ENCODE results near the gene SLC29A3. TPM values are rescaled to one million over a fixed set of nuclear protein-coding genes. Genes with fewer than 3 reads are reported as not detected.

The SLC29A3 gene
- total and polyA plus RNA-seq, 2 donors = 2.5 to 5.6 TPM

DNA sequence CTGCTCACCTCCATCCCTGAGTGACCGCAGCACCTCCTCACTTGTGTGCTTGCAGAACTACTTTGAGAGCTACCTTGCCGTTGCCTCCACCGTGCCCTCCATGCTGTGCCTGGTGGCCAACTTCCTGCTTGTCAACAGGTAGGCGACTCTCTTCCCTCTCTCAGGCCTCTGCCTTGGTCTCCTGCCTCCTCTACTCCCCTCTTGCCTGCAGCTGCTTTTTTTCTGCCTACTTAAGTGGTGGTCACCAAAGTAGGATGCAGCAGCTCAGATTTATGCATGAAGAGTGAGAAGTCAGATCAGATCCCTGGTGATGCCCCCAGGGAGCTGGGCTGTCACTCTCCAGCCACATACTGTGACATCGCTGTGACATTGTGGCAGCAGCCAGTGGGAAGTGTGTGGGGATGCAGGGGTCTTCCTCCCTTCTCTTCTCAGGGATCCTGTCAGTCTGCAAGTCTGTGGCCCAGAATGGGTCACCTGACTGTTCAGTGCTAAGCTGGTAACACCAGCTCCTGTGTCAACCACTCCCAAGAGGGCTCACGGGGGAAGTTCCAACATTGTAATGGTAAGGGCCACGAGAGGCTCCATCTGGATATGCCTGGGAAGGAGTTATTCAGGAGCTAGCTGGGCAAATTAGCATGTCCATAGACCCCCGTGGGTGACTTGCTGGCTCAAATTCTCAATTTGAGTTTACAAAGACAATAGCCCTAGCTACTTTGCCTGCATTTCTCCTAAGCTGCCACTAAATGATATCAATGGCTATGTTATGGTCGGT is 25.3 kb downstream of the SLC29A3 start:
- Histone ChIP-seq H3K27ac (ENCODE audit: low read depth in 1 of 2, low read length in 1 of 2) (no peak overlapping the region), H3K36me3 (ENCODE audit: control insufficient read depth in 2 of 2, insufficient read depth in 2 of 2, low read length in 1 of 2) (peaks cover 0 to 7% of the 10 kb centered on the region in 2 donors), H3K4me3 (ENCODE audit: low read length in 2 of 2) (no peak overlapping the region), H3K9me3 (ENCODE audit: control insufficient read depth in 2 of 2, insufficient read depth in 1 of 2, low read length in 1 of 2) (no peaks in the 10 kb centered on the region), H3K4me1 (ENCODE audit: control insufficient read depth in 2 of 2, insufficient read depth in 2 of 2, low read length in 2 of 2) (peaks cover 0 to 3% of the 10 kb centered on the region in 2 donors), H3K27me3 (ENCODE audit: control insufficient read depth in 2 of 2, insufficient read depth in 1 of 2, low read length in 1 of 2) (no peaks in the 10 kb centered on the region)
- WGBS = 94% methylated on average over 9 of the region's 9 CpGs
- no peak for DNase-seq (ENCODE audit: low read depth in 6 of 9, low spot score in 9 of 9)

DNA sequence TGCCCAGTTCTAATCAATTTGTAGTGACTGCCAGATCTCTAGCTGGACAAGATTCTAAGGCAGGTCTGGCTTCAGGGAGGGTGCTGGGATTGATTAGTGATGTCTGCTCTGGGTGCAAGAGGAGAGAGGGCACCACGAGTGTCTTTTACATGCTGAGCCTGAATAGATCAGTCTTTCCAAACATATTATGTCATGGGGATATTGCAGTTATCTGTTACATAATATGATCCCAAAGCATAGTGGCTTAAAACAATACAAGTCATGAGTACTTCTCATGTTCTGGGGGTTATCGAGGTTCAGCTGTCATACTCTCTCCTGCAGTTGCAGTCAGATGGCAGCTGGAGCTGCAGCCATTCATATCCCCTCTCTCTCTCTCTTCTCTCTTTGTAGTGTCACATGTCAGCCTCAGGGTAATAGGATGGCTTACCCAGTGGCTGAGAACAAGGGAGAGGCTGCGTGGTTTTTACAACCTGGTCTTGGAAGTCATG is 26.0 kb downstream of the SLC29A3 start:
- DNase-seq (ENCODE audit: low read depth in 6 of 9, low spot score in 9 of 9) = peak in 1 of 9 donors; percentile 28
- Histone ChIP-seq H3K4me1 (ENCODE audit: control insufficient read depth in 2 of 2, insufficient read depth in 2 of 2, low read length in 2 of 2) (peaks cover 0 to 3% of the 10 kb centered on the region in 2 donors), H3K9me3 (ENCODE audit: control insufficient read depth in 2 of 2, insufficient read depth in 1 of 2, low read length in 1 of 2) (no peaks in the 10 kb centered on the region), H3K4me3 (ENCODE audit: low read length in 2 of 2) (no peak overlapping the region), H3K36me3 (ENCODE audit: control insufficient read depth in 2 of 2, insufficient read depth in 2 of 2, low read length in 1 of 2) (peaks cover 0 to under 1% of the 10 kb centered on the region in 2 donors), H3K27me3 (ENCODE audit: control insufficient read depth in 2 of 2, insufficient read depth in 1 of 2, low read length in 1 of 2) (no peaks in the 10 kb centered on the region), H3K27ac (ENCODE audit: low read depth in 1 of 2, low read length in 1 of 2) (no peak overlapping the region)
- 81% methylated on average over 3 of the region's 3 CpGs for WGBS

DNA sequence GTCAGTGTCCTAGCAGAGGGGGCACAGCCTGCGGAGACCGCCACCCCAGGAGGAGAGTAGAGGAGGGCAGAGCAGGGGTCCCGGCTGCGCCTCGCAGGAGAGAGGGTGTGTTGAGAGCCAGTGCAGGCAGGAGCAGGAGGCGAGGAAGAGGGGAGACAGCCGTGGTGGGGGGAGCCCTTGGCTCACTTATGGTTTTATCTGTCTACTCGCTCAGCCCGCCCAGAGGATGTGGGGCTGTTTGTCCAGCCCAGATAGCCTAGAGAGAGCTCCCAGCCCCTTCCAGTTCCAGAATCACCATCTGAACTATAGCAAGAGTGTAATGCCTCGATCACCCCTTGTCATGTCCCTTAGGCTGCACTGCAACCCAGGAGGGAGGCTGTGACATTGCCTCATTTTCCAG is 26.6 kb downstream of the SLC29A3 start:
- H3K4me3 ChIP-seq (ENCODE audit: low read length in 2 of 2) = no peak overlapping the region
- no peaks in the 10 kb centered on the region for H3K9me3 ChIP-seq (ENCODE audit: control insufficient read depth in 2 of 2, insufficient read depth in 1 of 2, low read length in 1 of 2)
- no peaks in the 10 kb centered on the region for H3K36me3 ChIP-seq (ENCODE audit: control insufficient read depth in 2 of 2, insufficient read depth in 2 of 2, low read length in 1 of 2)
- WGBS = 87% methylated on average over 10 of the region's 10 CpGs
- H3K27ac ChIP-seq (ENCODE audit: low read depth in 1 of 2, low read length in 1 of 2) = no peak overlapping the region
- no peak for DNase-seq (ENCODE audit: low read depth in 6 of 9, low spot score in 9 of 9)
- peaks cover 0 to 3% of the 10 kb centered on the region in 2 donors for H3K4me1 ChIP-seq (ENCODE audit: control insufficient read depth in 2 of 2, insufficient read depth in 2 of 2, low read length in 2 of 2)
- H3K27me3 ChIP-seq (ENCODE audit: control insufficient read depth in 2 of 2, insufficient read depth in 1 of 2, low read length in 1 of 2) = no peaks in the 10 kb centered on the region

DNA sequence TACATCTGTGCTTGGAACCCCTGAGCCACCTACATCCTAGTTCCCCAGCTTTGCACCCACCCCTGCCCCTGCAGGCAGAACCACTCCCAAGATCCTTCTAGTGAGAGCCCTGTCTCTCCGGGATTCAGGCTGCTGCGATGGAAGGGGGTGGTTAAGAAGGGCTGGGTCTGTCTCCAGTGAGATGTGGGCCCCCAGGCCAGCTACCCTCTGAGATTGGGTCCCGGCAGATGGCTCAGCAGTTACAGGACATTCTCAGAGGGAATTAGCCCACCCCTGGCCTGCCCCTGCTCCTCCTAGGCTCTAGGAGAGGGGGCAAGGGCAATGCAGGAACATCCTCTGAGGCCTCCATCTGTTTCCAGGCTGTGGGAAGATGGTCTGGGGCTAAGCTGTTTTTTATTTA is 27.7 kb downstream of the SLC29A3 start:
- H3K9me3 ChIP-seq (ENCODE audit: control insufficient read depth in 2 of 2, insufficient read depth in 1 of 2, low read length in 1 of 2) = no peaks in the 10 kb centered on the region
- no peak overlapping the region for H3K27ac ChIP-seq (ENCODE audit: low read depth in 1 of 2, low read length in 1 of 2)
- no peaks in the 10 kb centered on the region for H3K27me3 ChIP-seq (ENCODE audit: control insufficient read depth in 2 of 2, insufficient read depth in 1 of 2, low read length in 1 of 2)
- DNase-seq (ENCODE audit: low read depth in 6 of 9, low spot score in 9 of 9) = no peak
- H3K4me1 ChIP-seq (ENCODE audit: control insufficient read depth in 2 of 2, insufficient read depth in 2 of 2, low read length in 2 of 2) = peaks cover 0 to 3% of the 10 kb centered on the region in 2 donors
- WGBS = 61% methylated on average over 3 of the region's 3 CpGs
- H3K36me3 ChIP-seq (ENCODE audit: control insufficient read depth in 2 of 2, insufficient read depth in 2 of 2, low read length in 1 of 2) = peaks cover 0 to 2% of the 10 kb centered on the region in 2 donors
- H3K4me3 ChIP-seq (ENCODE audit: low read length in 2 of 2) = no peak overlapping the region

DNA sequence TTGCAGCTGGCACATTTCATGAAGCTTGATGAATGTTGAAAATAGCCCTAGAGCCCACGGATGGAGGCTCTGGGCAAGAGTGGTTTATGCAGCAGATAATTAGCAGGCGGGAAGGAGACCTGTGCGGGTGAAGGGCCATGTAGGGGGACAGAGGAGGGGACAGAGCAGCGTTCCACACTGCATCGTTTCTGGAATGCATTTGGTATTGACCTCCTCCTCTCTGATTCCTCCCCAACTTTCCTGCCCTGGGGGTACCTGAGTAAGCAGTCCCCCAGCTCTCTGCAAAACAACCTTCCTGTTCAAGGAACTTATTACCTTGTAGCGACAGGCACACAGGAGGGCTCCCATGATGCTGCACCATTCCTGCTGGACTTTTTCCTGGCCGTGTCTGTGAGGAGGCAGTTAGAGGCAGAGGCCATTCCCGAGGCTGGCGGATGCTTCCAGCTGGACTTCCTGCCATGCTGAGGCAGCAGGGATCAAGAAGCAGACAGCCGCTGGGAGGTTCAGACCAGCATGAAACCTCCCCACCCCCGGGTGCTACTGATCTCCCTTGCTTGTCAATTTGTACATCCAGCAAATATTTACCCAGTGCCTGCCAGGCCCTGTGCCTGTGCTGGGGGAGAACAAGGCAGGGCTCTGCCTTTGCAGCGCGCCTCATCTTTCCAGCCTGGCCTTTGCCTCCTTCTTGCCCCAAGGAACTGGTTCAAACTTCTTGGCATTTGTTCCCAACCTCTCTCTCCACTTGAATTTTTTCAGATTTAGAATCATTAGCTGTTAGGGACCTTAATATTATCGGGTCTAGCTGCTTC is 28.7 kb downstream of the SLC29A3 start:
- H3K27me3 ChIP-seq (ENCODE audit: control insufficient read depth in 2 of 2, insufficient read depth in 1 of 2, low read length in 1 of 2) = no peaks in the 10 kb centered on the region
- DNase-seq (ENCODE audit: low read depth in 6 of 9, low spot score in 9 of 9) = no peak
- 97% methylated on average over 14 of the region's 14 CpGs for WGBS

DNA sequence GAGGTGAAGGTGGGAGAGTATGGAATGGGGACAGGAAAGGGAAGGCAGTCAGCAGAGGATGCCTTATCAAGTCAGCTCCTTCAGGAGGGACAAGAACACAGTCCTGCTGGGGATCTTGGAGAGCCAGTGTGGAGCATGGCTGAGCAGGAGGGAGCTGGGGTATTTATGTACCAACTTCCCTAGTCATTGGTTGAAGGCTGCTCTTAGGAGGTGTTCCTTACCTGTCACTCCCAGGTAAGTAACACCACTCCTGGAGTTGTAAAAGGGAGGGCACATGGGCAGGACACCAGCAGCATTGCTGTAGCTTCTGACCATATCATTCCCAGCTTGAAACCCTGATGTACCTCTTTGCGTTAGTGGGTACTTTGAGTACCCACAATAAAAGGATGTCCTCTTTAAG is 29.8 kb downstream of the SLC29A3 start:
- WGBS = 96% methylated on average over 1 of the region's 1 CpG

More for the DNA sequence above, 28.7 kb downstream of the SLC29A3 start:
- Histone ChIP-seq H3K4me1 (ENCODE audit: control insufficient read depth in 2 of 2, insufficient read depth in 2 of 2, low read length in 2 of 2) (peaks cover 0 to 3% of the 10 kb centered on the region in 2 donors), H3K27ac (ENCODE audit: low read depth in 1 of 2, low read length in 1 of 2) (no peak overlapping the region), H3K9me3 (ENCODE audit: control insufficient read depth in 2 of 2, insufficient read depth in 1 of 2, low read length in 1 of 2) (no peaks in the 10 kb centered on the region), H3K36me3 (ENCODE audit: control insufficient read depth in 2 of 2, insufficient read depth in 2 of 2, low read length in 1 of 2) (peaks cover 0 to 5% of the 10 kb centered on the region in 2 donors), H3K4me3 (ENCODE audit: low read length in 2 of 2) (no peak overlapping the region)

DNA sequence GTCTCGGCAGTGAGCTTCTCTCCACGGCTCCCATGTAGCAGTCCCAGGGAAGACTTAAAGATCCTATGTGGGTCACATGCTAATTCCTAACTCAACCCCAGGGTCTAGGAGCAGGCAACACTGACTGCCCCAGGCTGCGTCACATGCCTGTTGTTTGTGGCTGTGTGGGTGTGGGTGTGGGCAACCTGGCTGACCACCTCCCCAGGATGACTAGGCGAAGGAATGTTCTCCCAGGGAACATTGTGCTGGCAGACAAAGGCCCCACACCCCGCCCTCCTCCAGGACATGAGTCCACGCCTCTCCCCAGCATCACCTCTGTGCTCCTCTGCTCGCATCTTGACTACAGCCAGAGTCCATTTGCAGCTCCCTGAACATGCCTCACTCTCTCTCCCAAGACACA is 30.3 kb downstream of the SLC29A3 start:
- H3K9me3 ChIP-seq (ENCODE audit: control insufficient read depth in 2 of 2, insufficient read depth in 1 of 2, low read length in 1 of 2) = no peaks in the 10 kb centered on the region
- H3K4me1 ChIP-seq (ENCODE audit: control insufficient read depth in 2 of 2, insufficient read depth in 2 of 2, low read length in 2 of 2) = peaks cover 0 to 3% of the 10 kb centered on the region in 2 donors
- WGBS = 98% methylated on average over 7 of the region's 7 CpGs
- H3K27me3 ChIP-seq (ENCODE audit: control insufficient read depth in 2 of 2, insufficient read depth in 1 of 2, low read length in 1 of 2) = no peaks in the 10 kb centered on the region
- H3K36me3 ChIP-seq (ENCODE audit: control insufficient read depth in 2 of 2, insufficient read depth in 2 of 2, low read length in 1 of 2) = peaks cover 0 to 5% of the 10 kb centered on the region in 2 donors
- no peak overlapping the region for H3K27ac ChIP-seq (ENCODE audit: low read depth in 1 of 2, low read length in 1 of 2)
- DNase-seq (ENCODE audit: low read depth in 6 of 9, low spot score in 9 of 9) = no peak
- H3K4me3 ChIP-seq (ENCODE audit: low read length in 2 of 2) = no peak overlapping the region

More for the DNA sequence above, 29.8 kb downstream of the SLC29A3 start:
- Histone ChIP-seq H3K27me3 (ENCODE audit: control insufficient read depth in 2 of 2, insufficient read depth in 1 of 2, low read length in 1 of 2) (no peaks in the 10 kb centered on the region), H3K4me3 (ENCODE audit: low read length in 2 of 2) (no peak overlapping the region), H3K9me3 (ENCODE audit: control insufficient read depth in 2 of 2, insufficient read depth in 1 of 2, low read length in 1 of 2) (no peaks in the 10 kb centered on the region), H3K4me1 (ENCODE audit: control insufficient read depth in 2 of 2, insufficient read depth in 2 of 2, low read length in 2 of 2) (peaks cover 0 to 3% of the 10 kb centered on the region in 2 donors), H3K36me3 (ENCODE audit: control insufficient read depth in 2 of 2, insufficient read depth in 2 of 2, low read length in 1 of 2) (peaks cover 0 to 5% of the 10 kb centered on the region in 2 donors), H3K27ac (ENCODE audit: low read depth in 1 of 2, low read length in 1 of 2) (no peak overlapping the region)
- no peak for DNase-seq (ENCODE audit: low read depth in 6 of 9, low spot score in 9 of 9)

DNA sequence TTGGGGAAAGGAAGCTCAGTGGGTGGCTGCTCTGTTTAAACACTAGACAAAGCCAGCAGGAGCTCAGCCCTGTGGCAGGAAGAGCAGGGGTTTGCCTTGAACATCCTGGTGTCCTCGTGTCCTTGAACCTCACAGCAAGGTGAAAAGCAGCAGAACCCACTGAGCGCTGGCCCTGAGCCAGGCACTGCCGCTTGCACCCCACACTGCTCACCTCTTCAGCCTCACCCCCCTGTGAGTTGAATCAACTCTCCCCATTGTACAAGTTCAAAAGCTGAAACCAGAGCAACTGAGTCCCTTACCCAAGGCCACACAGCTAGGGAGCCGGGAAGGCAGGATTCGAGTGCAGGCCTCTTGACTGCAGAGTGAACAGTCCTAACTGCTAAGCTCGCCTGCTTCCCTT is 32.0 kb downstream of the SLC29A3 start:
- H3K27me3 ChIP-seq (ENCODE audit: control insufficient read depth in 2 of 2, insufficient read depth in 1 of 2, low read length in 1 of 2) = no peaks in the 10 kb centered on the region
- no peak overlapping the region for H3K27ac ChIP-seq (ENCODE audit: low read depth in 1 of 2, low read length in 1 of 2)
- H3K4me3 ChIP-seq (ENCODE audit: low read length in 2 of 2) = no peak overlapping the region
- H3K9me3 ChIP-seq (ENCODE audit: control insufficient read depth in 2 of 2, insufficient read depth in 1 of 2, low read length in 1 of 2) = no peaks in the 10 kb centered on the region
- no peak for DNase-seq (ENCODE audit: low read depth in 6 of 9, low spot score in 9 of 9)
- WGBS = 87% methylated on average over 6 of the region's 6 CpGs
- H3K4me1 ChIP-seq (ENCODE audit: control insufficient read depth in 2 of 2, insufficient read depth in 2 of 2, low read length in 2 of 2) = no peaks in the 10 kb centered on the region
- H3K36me3 ChIP-seq (ENCODE audit: control insufficient read depth in 2 of 2, insufficient read depth in 2 of 2, low read length in 1 of 2) = peaks cover 4 to 5% of the 10 kb centered on the region in 2 donors
